Hypothalamus (tissue), 51 donors: Measurements from ENCODE around the gene PLXNC1.

ENCODE experiments used
- DNase-seq, 51 donors: peaks; one replicate each; lab custom pipeline; 2025; lab: John Stamatoyannopoulos, UW

Gene PLXNC1

GRCh38 chr12:94175763-94176668 is 27.6 kb downstream of the PLXNC1 start:
- peak in 2 of 51 donors; percentile 13 to 15 for DNase-seq

- no peak for DNase-seq
These were observed 29.7 kb downstream of the PLXNC1 start for GRCh38 chr12:94178054-94178453.

- no peak for DNase-seq
These were observed 30.5 kb downstream of the PLXNC1 start for GRCh38 chr12:94178882-94179281.

GRCh38 chr12:94179723-94180122 is 31.3 kb downstream of the PLXNC1 start:
- DNase-seq = no peak

- no peak for DNase-seq
These were observed 32.4 kb downstream of the PLXNC1 start for GRCh38 chr12:94180558-94181296.

GRCh38 chr12:94182986-94183707 is 34.8 kb downstream of the PLXNC1 start:
- no peak for DNase-seq

GRCh38 chr12:94183708-94184379 is 35.5 kb downstream of the PLXNC1 start:
- no peak for DNase-seq

- peak in 1 of 51 donors; percentile 3 for DNase-seq
These were observed 36.8 kb downstream of the PLXNC1 start for GRCh38 chr12:94184995-94185719.

- DNase-seq = no peak
These were observed 37.4 kb downstream of the PLXNC1 start for GRCh38 chr12:94185801-94186200.

- DNase-seq = peak in 49 of 51 donors; percentile 6 to 84 (median 58)
These were observed 38.2 kb downstream of the PLXNC1 start for GRCh38 chr12:94186278-94187241.

- DNase-seq = peak in 4 of 51 donors; percentile 5 to 65 (median 37)
These were observed 39.0 kb downstream of the PLXNC1 start for GRCh38 chr12:94187361-94187760.

- no peak for DNase-seq
These were observed 42.2 kb downstream of the PLXNC1 start for GRCh38 chr12:94190623-94191022.

GRCh38 chr12:94191023-94191422 is 42.6 kb downstream of the PLXNC1 start:
- DNase-seq = no peak

GRCh38 chr12:94191811-94192210 is 43.4 kb downstream of the PLXNC1 start:
- DNase-seq = no peak

GRCh38 chr12:94192506-94192905 is 44.1 kb downstream of the PLXNC1 start:
- no peak for DNase-seq

GRCh38 chr12:94193168-94193567 is 44.8 kb downstream of the PLXNC1 start:
- no peak for DNase-seq

- no peak for DNase-seq
These were observed 47.1 kb downstream of the PLXNC1 start for GRCh38 chr12:94195483-94195882.

GRCh38 chr12:94198469-94198868 is 50.1 kb downstream of the PLXNC1 start:
- no peak for DNase-seq

GRCh38 chr12:94198872-94199271 is 50.5 kb downstream of the PLXNC1 start:
- DNase-seq = no peak
